GM23338 (cell line): ENCODE measurements around the gene DCAF5. TPM values are rescaled to one million over a fixed set of nuclear protein-coding genes. Genes with fewer than 3 reads are reported as not detected.

Experiments used
- ATAC-seq: fragments of 200-7000 bp; cut with Tn5 transposase; 3 replicates; pipeline ENCODE4 v1.9.1; 2020
- DNase-seq: peaks from one replicate; pipeline ENCODE4 v3.0.0-alpha.2; 2015; ENCODE audit warnings: low spot score
- H2AFZ ChIP-seq: fragments of 200-600 bp; sonication (generic); 2 replicates; pipeline ENCODE4 v1.8.0; 2016; ENCODE audit warnings: antibody characterized with exemption, mild to moderate bottlenecking, moderate library complexity
- H3F3A ChIP-seq: fragments of 200-600 bp; sonication (generic); replicated peaks from 2 replicates; pipeline ENCODE4 v1.8.0; 2017; ENCODE audit warnings: antibody characterized with exemption, mixed run types, low read depth
- H3K27ac ChIP-seq: fragments of 200-600 bp; sonication (generic); 2 replicates; pipeline ENCODE4 v1.6.1; 2016; ENCODE audit warnings: low read depth
- H3K27me3 ChIP-seq: fragments of 200-600 bp; sonication (generic); 2 replicates; pipeline ENCODE4 v1.8.0; 2016; ENCODE audit warnings: mild to moderate bottlenecking, mixed run types, moderate library complexity; ENCODE audit not compliant: insufficient read depth
- H3K36me3 ChIP-seq: fragments of 200-600 bp; sonication (generic); 2 replicates; pipeline ENCODE4 v1.8.0; 2016; ENCODE audit warnings: mild to moderate bottlenecking; ENCODE audit not compliant: insufficient read depth
- H3K4me1 ChIP-seq: fragments of 200-600 bp; sonication (generic); 2 replicates; pipeline ENCODE4 v1.8.0; 2016; ENCODE audit warnings: mild to moderate bottlenecking, moderate library complexity; ENCODE audit not compliant: insufficient read depth
- H3K4me2 ChIP-seq: fragments of 200-600 bp; sonication (generic); 2 replicates; pipeline ENCODE4 v1.7.1; 2017; ENCODE audit warnings: mixed run types
- H3K4me3 ChIP-seq: fragments of 200-600 bp; sonication (generic); 2 replicates; pipeline ENCODE4 v1.6.1; 2016; ENCODE audit warnings: mixed run types
- H3K79me2 ChIP-seq: fragments of 200-600 bp; sonication (generic); replicated peaks from 2 replicates; pipeline ENCODE4 v1.8.0; 2017; ENCODE audit warnings: mild to moderate bottlenecking; ENCODE audit not compliant: insufficient read depth
- H3K9me2 ChIP-seq: fragments of 200-600 bp; sonication (generic); 2 replicates; pipeline ENCODE4 v1.8.0; 2017; ENCODE audit not compliant: insufficient read depth
- H4K20me1 ChIP-seq: fragments of 200-600 bp; sonication (generic); replicated peaks from 2 replicates; pipeline ENCODE4 v1.8.0; 2017; ENCODE audit warnings: mild to moderate bottlenecking; ENCODE audit not compliant: insufficient read depth
- H3K27ac Mint-ChIP-seq: 2 replicates; pipeline ENCODE4 v1.8.0; 2020; ENCODE audit warnings: inconsistent platforms, mild to moderate bottlenecking, moderate library complexity, mixed read lengths
- H3K27me3 Mint-ChIP-seq: 3 replicates; pipeline ENCODE4 v1.8.0; 2022; ENCODE audit warnings: low read depth, mild to moderate bottlenecking, moderate library complexity, mixed read lengths, inconsistent platforms; ENCODE audit not compliant: insufficient read depth, poor library complexity
- H3K36me3 Mint-ChIP-seq: 3 replicates; pipeline ENCODE4 v1.8.0; 2021; ENCODE audit warnings: low read depth, mild to moderate bottlenecking, inconsistent platforms, moderate library complexity, mixed read lengths
- H3K4me1 Mint-ChIP-seq: 3 replicates; pipeline ENCODE4 v1.8.0; 2020; ENCODE audit warnings: mild to moderate bottlenecking, inconsistent platforms, mixed read lengths
- H3K4me3 Mint-ChIP-seq: 3 replicates; pipeline ENCODE4 v1.8.0; 2021; ENCODE audit warnings: moderate library complexity, mild to moderate bottlenecking, inconsistent platforms, mixed read lengths
- H3K9me3 Mint-ChIP-seq: 3 replicates; pipeline ENCODE4 v1.8.0; 2020; ENCODE audit warnings: moderate library complexity, mild to moderate bottlenecking, inconsistent platforms, mixed read lengths
- CREB1 ChIP-seq: fragments of 250-450 bp; sonication (Bioruptor Pico); IDR thresholded peaks from 2 replicates; pipeline ENCODE4 v1.5.0; 2020; ENCODE audit warnings: low read depth, mild to moderate bottlenecking, moderate library complexity
- CTCF ChIP-seq, 2 experiments: fragments of 200-600 bp in 1 of 2; sonication (generic) in 1 of 2; conservative IDR thresholded peaks; 2 replicates each; pipeline versions ENCODE4 v1.5.1 to v1.6.1; 2016 to 2017; ENCODE audit warnings: antibody characterized with exemption in 2 of 2, low read depth in 2 of 2, mild to moderate bottlenecking in 2 of 2, moderate library complexity in 1 of 2
- ETS1 ChIP-seq: IDR thresholded peaks from 2 replicates; pipeline ENCODE4 v1.6.1; 2016; ENCODE audit warnings: antibody characterized with exemption
- EZH2 ChIP-seq: fragments of 200-600 bp; sonication (generic); IDR thresholded peaks from one replicate; pipeline ENCODE4 v1.8.0; 2017; ENCODE audit warnings: antibody characterized with exemption, mild to moderate bottlenecking, low read depth; ENCODE audit not compliant: unreplicated experiment
- EZH2phosphoT487 ChIP-seq: fragments of 200-600 bp; sonication (generic); IDR thresholded peaks from one replicate; pipeline ENCODE4 v1.8.1; 2018; ENCODE audit warnings: antibody characterized with exemption; ENCODE audit not compliant: unreplicated experiment
- JUNB ChIP-seq: IDR thresholded peaks from one replicate; pipeline ENCODE4 v1.6.1; 2016; ENCODE audit warnings: antibody characterized with exemption; ENCODE audit not compliant: unreplicated experiment
- NANOG ChIP-seq: IDR thresholded peaks from 2 replicates; pipeline ENCODE4 v1.6.1; 2016; ENCODE audit warnings: antibody characterized with exemption, borderline replicate concordance
- POLR2AphosphoS5 ChIP-seq: IDR thresholded peaks from 2 replicates; pipeline ENCODE4 v1.6.1; 2016; ENCODE audit warnings: antibody characterized with exemption, low read depth
- REST ChIP-seq: IDR thresholded peaks from one replicate; pipeline ENCODE4 v1.6.1; 2018; ENCODE audit warnings: antibody characterized with exemption; ENCODE audit not compliant: unreplicated experiment
- STAT1 ChIP-seq: IDR thresholded peaks from one replicate; pipeline ENCODE4 v1.6.1; 2016; ENCODE audit warnings: antibody characterized with exemption; ENCODE audit not compliant: unreplicated experiment
- ZNF114 ChIP-seq: fragments of 250-450 bp; sonication (Bioruptor Pico); IDR thresholded peaks from 2 replicates; pipeline ENCODE4 v1.5.0; 2020; ENCODE audit warnings: mild to moderate bottlenecking, moderate library complexity
- ZNF331 ChIP-seq: fragments of 250-450 bp; sonication (Bioruptor Pico); IDR thresholded peaks from 2 replicates; pipeline ENCODE4 v1.5.0; 2020; ENCODE audit warnings: low read depth, mild to moderate bottlenecking, moderate library complexity
- ZNF462 ChIP-seq: fragments of 250-450 bp; sonication (Bioruptor Pico); IDR thresholded peaks from 2 replicates; pipeline ENCODE4 v1.5.0; 2020; ENCODE audit warnings: mild to moderate bottlenecking, moderate library complexity
- polyA plus RNA-seq: library from polyadenylated mRNA; unstranded; fragments of >200 nt; fragmentation: Nextera tagmentation; extraction: Ambion mirVana; gene quantifications from 2 replicates; pipeline ENCODE4 v1.2.1, GENCODE V29; 2016
- total RNA-seq: library from RNA; depleted of rRNA; stranded (reverse); fragments of >200 nt; shearing (Covaris generic); gene quantifications from 2 replicates; pipeline ENCODE4 v1.2.3, GENCODE V29; 2014

The DCAF5 gene
- total and polyA plus RNA-seq, 2 experiments from 2014 or later, result 14.0 to 15.2 TPM

- Histone ChIP-seq H3K36me3 (no peaks in the 10 kb centered on the region), H3K27ac (no peak overlapping the region; the same call in 1 of the 2 replicates), H3K9me2 (no peaks in the 10 kb centered on the region), H3K27me3 (no peaks in the 10 kb centered on the region), H3K4me1 (peaks cover 14% of the 10 kb centered on the region), H3F3A (no peaks in the 10 kb centered on the region), H3K4me2 (no peak overlapping the region), H3K79me2 (no peaks in the 10 kb centered on the region), H4K20me1 (no peaks in the 10 kb centered on the region), H2AFZ (no peak overlapping the region), H3K4me3 (no peak overlapping the region)
- H3K4me3 Mint-ChIP-seq, result no peak overlapping the region
- peaks cover 27% of the 10 kb centered on the region for H3K4me1 Mint-ChIP-seq
- DNase-seq (no peak), ATAC-seq (no peak)
- no peaks in the 10 kb centered on the region for H3K36me3 Mint-ChIP-seq
- H3K9me3 Mint-ChIP-seq, result no peaks in the 10 kb centered on the region
- no peak overlapping the region for H3K27ac Mint-ChIP-seq
- H3K27me3 Mint-ChIP-seq, result no peaks in the 10 kb centered on the region
- TF ChIP-seq NANOG (no peak), CREB1 (CRISPR knock-in tag) (no peak), ZNF462 (CRISPR knock-in tag) (no peak), EZH2phosphoT487 (no peak), REST (no peak), ZNF331 (CRISPR knock-in tag) (no peak), EZH2 (no peak), ZNF114 (CRISPR knock-in tag) (no peak), ETS1 (no peak), STAT1 (no peak), CTCF (conservative IDR thresholded peaks at IDR 0.05; ENCODE audit: low read depth in 2 of 2) (no peak), POLR2AphosphoS5 (no peak), JUNB (no peak)
Observed at GRCh38 chr14:69094481-69094880, 58.4 kb downstream of the DCAF5 start.
